HG02763 (cell line): Measurements from ENCODE around the gene ADAM12.
A peak's percentile ranks its signal among the peaks of the same experiment; 100 is the strongest.
"Not testable (repeated sequence)": the region's sequence is repeated elsewhere in the genome, so short reads cannot be mapped to it uniquely, and the experiment has no call there.

ENCODE experiments used
- ATAC-seq: cut with Tn5 transposase; IDR thresholded peaks from one replicate; pipeline ENCODE4 v1.9.1; 2021; ENCODE audit warnings: mild to moderate bottlenecking, moderate library complexity; ENCODE audit not compliant: unreplicated experiment

ADAM12 gene

GRCh38 chr10:125994601-125995000 is 393.7 kb downstream of the ADAM12 start:
- ATAC-seq: no peak

DNA sequence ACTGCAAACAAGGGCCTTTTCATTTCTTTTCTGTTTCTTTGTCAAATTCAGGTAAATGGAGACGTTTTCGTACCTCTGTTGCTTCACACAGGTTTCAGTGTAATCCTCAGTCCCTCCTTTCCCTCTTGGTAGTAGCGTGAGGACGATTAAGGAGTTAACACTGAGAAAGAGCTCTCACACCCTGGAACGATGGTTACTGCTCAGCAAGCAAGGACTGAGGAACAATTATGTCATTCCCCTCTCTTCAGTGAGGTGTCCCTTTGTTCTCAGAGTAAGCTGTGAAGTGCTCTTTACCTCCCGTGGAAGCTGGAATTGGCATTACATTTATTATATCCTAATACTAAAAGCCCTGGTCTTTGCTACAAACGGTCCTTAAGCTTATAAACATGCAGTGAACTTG is 396.0 kb downstream of the ADAM12 start:
- no peak for ATAC-seq

DNA sequence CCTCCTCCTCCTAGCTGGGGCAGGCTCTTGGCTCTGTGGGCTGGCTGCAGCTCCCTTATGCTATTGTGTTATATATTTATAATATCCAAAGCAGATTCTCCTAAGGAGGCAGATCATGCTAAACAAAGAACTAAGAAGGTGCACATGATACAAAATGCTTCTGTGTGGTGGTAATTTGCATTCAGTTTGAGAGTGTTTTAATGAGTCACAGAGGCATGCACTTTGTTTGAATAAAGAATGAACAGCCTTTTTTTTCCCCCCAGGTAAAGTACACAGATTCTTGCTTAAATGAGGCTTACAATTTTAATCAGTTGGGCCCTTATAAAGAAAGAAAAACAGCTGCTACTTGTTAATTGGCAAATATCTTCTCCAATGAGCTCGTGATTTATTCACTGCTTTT is 396.9 kb downstream of the ADAM12 start:
- ATAC-seq: no peak

DNA sequence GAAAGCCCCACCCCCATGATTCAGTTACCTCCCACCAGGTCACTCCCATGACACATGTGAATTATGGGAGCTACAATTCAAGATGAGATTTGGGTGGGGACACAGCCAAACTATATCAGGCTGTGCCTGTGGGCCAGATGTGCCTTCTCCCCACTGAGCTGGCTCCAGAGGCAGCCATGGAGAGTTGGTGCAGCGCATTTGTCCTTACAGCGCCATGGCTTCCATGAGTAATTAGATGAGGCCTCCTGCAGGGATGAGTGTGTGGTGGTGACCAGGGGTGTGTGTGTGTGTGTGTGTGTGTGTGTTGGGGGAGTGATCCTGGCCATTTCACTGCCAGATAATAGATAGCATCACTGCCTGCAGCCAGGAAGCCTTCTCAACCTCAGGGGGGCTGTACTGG is 397.3 kb downstream of the ADAM12 start:
- ATAC-seq: no peak

DNA sequence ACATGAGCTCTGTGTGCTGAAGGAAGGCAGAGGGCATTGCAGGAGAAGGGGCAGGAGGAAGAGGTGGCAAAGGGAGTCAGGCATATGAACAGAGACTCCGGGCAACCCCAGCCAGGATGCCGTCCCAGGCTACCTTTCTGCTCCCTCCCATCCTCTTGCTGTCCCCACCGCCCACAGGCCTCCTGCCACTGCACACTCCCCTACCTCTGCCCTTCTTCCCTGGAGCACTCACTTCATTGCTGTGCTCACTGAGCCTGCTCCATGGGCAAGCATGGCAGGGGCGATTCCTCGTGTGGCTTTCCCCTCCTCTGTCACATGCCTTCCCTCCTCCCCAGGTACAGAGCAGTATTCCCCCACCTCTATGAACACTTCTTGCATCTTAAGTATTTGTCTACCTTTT is 398.5 kb downstream of the ADAM12 start:
- no peak for ATAC-seq

DNA sequence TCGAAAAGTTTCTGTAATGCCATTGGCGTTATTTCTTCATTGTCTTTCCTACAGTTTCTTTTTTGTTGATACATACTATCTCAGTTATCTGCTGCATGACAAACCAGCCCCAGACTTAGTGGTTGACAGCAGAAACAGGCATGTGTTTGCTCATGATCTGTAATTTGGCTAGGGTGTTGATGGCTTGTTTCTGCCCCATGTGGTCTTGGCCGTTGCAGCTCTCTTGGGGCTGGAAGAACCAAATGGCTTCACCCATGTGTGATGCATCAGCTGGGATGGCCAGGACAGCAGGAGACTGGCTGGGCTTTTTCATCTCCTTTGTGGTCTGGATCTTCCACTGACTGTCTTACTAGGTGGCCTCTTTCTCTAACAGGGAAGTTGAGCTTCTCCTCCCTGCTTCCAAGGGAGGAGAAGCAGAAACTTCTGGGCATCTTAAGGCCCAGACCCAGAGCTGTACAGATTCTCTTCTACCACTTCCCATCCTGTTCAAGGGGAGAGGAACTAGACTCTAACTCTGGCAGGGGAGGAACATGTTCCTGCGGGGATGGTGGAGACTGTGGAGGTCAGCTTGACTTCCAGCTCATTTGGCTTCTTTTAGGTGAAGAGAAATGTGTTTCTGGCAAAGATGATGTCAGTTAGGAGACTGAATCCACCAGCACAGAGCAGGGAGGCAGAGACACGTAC is 402.6 kb downstream of the ADAM12 start:
- no peak for ATAC-seq

DNA sequence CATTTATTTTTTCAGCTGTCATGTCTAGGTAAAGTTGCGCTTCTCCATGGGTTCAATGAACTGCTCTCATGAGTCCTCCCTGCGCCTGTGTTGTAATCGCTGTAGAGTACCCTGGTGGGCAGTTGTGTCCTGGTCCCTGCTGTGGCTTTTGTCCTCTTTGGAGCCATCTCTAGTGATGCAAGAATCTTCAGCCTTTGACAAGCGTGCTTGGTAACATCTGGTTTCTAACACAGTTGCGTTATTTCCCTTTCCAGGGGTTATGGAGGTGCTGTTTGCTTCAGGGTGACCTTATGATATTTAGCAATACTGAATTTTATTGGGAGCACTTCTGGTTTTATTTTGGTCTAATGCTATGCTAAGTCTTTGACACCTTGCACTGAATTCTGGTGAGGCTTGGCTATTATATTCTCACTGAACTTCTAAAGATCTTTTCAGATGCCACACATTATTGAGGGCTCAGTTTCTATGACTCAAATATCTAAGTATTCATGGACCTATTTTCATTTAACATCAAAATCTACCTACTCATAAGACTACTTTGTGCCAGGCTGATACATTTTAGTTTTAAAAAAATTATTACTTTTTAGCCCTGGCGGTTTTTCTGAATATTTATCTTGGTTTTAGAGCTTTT is 403.3 kb downstream of the ADAM12 start:
- ATAC-seq: no peak

DNA sequence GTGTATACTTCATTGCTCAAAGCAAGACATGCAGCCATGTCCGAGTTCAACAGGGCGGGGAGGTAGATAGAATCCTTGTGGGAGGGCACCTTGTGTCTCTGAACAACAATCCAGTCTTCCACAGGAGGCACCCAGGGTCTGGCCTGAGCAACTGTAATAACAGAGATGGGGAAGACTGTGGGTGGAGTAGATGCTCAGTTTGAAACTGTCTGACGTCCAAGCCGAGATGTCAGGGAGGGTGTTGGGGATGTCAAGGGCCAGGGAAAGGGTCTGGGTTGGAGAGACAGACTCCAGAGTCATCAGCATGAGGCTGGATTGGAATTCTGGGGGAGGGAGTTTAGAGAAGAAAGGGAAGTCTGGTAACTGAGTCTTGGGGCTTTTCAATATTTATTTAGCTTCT is 403.9 kb downstream of the ADAM12 start:
- ATAC-seq: no peak

- no peak for ATAC-seq
Measured at GRCh38 chr10:125983656-125984055, 404.6 kb downstream of the ADAM12 start.

DNA sequence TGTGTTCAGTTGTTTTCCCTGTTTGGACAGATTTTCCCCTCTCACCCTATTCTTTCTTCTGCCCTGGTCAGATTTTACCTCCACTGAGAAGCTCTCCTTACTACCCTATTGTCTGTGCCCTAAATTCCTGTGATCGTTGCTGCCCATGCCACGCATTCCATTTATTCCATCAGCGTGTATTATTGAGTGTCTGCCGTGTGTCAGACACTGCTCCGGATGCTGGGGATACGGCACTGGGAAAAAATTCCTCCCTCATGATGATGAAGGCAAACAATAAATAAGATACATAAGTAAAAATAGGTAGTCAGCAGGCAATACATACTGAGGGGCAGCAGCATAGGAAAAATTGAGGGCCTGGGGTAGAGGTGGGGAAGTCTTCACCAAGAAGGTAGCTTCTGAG is 405.1 kb downstream of the ADAM12 start:
- ATAC-seq: no peak

DNA sequence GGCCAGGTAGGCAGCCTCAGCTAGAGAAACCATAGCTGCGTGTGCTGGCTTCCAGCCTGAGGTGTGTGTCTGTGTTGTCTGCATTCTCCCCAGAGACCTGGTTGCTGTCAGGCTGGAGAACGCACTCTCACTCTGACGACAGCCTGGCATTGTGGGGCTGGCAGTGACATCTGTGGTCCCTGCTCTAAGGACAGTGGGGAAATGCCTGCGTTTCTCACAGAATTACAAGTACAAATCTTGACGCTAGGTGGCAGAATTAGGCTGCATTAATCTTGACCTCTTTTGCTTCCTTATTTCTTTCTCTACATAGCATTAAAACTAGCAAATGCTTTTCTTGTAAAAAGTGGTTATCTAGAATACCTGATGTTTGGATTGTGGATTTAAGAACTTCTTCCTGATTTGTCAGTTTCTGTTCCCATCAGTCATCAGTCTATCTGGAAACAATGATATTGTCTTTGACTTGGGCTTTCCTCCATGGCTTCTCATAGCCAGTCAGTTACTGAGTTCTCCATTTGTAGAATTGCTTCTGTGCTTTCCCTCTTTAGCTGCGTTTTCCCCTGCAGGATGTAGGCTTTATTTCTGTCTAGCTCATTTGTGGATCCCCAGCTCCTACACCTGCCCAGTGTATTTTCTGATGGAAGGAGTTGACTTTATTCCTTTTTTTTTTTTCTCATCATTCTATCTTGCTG is 405.9 kb downstream of the ADAM12 start:
- peak; percentile 71 for ATAC-seq

DNA sequence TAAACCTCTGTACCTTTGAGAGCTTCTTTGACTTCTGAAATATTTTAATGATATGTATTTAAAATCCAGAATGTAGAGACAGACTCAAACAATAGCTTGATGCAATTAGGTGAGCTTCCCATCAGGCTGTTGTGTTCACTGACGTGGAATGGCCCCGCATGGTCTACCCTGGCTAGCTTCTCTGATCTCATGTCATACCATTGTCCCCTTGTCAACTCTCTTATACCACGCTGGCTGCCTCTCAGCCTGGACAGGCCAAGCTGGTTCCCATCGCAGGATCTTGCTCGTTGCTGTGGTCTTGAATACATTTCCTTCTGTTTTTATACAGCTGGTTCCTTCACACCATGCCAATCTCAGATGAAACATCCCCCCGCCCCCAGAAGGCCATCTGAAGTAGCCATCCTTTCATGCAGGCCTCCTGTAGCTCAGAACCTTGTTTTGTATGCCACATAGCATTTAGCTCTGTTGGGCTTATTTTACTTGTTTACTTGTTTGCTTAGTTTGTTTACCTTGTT is 407.7 kb downstream of the ADAM12 start:
- ATAC-seq: no peak

DNA sequence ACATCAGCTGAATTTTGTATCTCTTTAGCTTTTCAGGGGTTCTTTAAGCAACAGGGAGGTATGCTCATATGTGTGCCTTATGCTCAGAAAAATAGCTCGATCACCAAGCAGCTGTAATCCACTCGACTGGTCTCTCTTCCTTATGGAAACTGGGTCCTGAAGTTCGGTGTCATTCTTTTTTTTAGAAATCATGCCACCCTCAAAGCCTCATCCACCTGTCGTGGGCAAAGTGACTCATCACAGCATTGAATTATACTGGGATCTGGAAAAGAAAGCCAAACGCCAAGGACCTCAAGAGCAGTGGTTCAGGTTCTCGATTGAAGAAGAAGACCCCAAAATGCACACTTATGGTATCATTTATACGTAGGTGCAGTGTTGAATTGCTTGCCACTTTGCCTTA is 408.3 kb downstream of the ADAM12 start:
- ATAC-seq: no peak

GRCh38 chr10:125976960-125977605 is 411.2 kb downstream of the ADAM12 start:
- ATAC-seq: no peak

- ATAC-seq: not testable (repeated sequence)
Measured at GRCh38 chr10:125970077-125970630, 418.1 kb downstream of the ADAM12 start.

- ATAC-seq: no peak
Measured at GRCh38 chr10:125967533-125967932, 420.7 kb downstream of the ADAM12 start.

DNA sequence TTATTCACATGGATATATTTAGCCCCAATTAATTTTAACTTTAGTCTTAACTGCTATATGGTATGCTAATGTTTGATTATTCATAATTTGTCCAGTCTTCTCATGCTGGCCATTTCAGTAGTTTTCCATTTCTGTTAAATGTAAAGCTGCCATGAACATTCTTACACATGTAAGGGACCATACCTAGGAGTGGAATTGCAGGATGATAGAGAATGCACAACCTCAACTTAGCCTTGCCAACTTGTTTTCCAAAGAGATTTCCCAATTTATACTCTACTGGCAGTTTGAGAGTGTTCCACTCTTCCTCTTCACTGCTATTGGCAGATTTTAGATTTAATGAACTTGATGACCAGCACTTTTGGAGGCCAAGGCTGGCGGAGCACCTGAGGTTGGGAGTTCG is 423.7 kb downstream of the ADAM12 start:
- ATAC-seq: no peak
